HEK293 (cell line): ENCODE results near the gene NFIB.
A peak's percentile ranks its signal among the peaks of the same experiment; 100 is the strongest.

ENCODE experiments used
- CTCF ChIA-PET: fragments of 350-600 bp; formaldehyde crosslinking; extraction: SDS; loops from one replicate; lab custom pipeline; 2021; ENCODE audit warnings: antibody characterized with exemption; lab: Yijun Ruan, JAX
- POLR2A ChIA-PET: fragments of 300-600 bp; formaldehyde crosslinking; extraction: SDS; loops from one replicate; lab custom pipeline; 2020; ENCODE audit warnings: antibody characterized with exemption, inconsistent platforms; lab: Yijun Ruan, JAX
- H3K27ac ChIP-seq: fragments of 200-500 bp; sonication (Bioruptor generic); 2 replicates; pipeline ENCODE4 v1.5.1; 2014; ENCODE audit warnings: low read depth, low read length, control low read depth, inconsistent platforms; ENCODE audit errors: extremely low read depth
- H3K36me3 ChIP-seq, 2 experiments: fragments of 200-500 bp in 1 of 2; sonication (Bioruptor generic) in 1 of 2; 1 replicate in 1 of 2; 2 replicates in 1 of 2; pipeline ENCODE4 v1.5.1; 2014 to 2017; ENCODE audit warnings: inconsistent platforms in 2 of 2, low read length in 2 of 2; ENCODE audit not compliant: control insufficient read depth in 2 of 2, insufficient read depth in 1 of 2
- H3K4me1 ChIP-seq: fragments of 200-500 bp; sonication (Bioruptor generic); 2 replicates; pipeline ENCODE4 v1.5.1; 2014; ENCODE audit warnings: mild to moderate bottlenecking, low read length, inconsistent platforms; ENCODE audit not compliant: control insufficient read depth, insufficient read depth
- H3K4me3 ChIP-seq: 2 replicates; pipeline ENCODE4 v1.5.1; 2011; ENCODE audit warnings: low read depth, mild to moderate bottlenecking, control low read depth, low read length, moderate library complexity
- H3K9me3 ChIP-seq: fragments of 200-500 bp; sonication (Bioruptor generic); 2 replicates; pipeline ENCODE4 v1.5.1; 2014; ENCODE audit warnings: low read depth, low read length, inconsistent platforms; ENCODE audit not compliant: control insufficient read depth, insufficient read depth
- GLI2 ChIP-seq: fragments of 450-650 bp; formaldehyde crosslinking; IDR thresholded peaks from 2 replicates; pipeline ENCODE4; 2017; ENCODE audit warnings: missing biosample characterization, missing genetic modification characterization, low read depth, borderline replicate concordance
- GLIS1 ChIP-seq: fragments of 450-650 bp; formaldehyde crosslinking; IDR thresholded peaks from 2 replicates; pipeline ENCODE4 v1.5.1; 2016; ENCODE audit warnings: missing biosample characterization, missing genetic modification characterization
- HOXC10 ChIP-seq: sonication (generic); formaldehyde crosslinking; IDR thresholded peaks from 2 replicates; pipeline ENCODE4 v1.8.1; 2023; ENCODE audit warnings: mild to moderate bottlenecking, missing genetic modification reagents
- KLF7 ChIP-seq: fragments of 450-650 bp; formaldehyde crosslinking; IDR thresholded peaks from 2 replicates; pipeline ENCODE4 v1.5.1; 2016; ENCODE audit warnings: missing biosample characterization, missing genetic modification characterization, borderline replicate concordance
- KLF8 ChIP-seq: fragments of 450-650 bp; formaldehyde crosslinking; IDR thresholded peaks from 2 replicates; pipeline ENCODE4 v1.5.1; 2016; ENCODE audit warnings: missing biosample characterization, missing genetic modification characterization
- PRDM1 ChIP-seq: fragments of 450-650 bp; formaldehyde crosslinking; IDR thresholded peaks from 2 replicates; pipeline ENCODE4; 2016; ENCODE audit warnings: missing biosample characterization, missing genetic modification characterization
- SCRT2 ChIP-seq: fragments of 450-650 bp; formaldehyde crosslinking; IDR thresholded peaks from 2 replicates; pipeline ENCODE4 v1.5.1; 2016; ENCODE audit warnings: missing biosample characterization, missing genetic modification characterization
- SP3 ChIP-seq: fragments of 450-650 bp; formaldehyde crosslinking; IDR thresholded peaks from 2 replicates; pipeline ENCODE4 v1.5.1; 2016; ENCODE audit warnings: missing biosample characterization, missing genetic modification characterization
- TRIM28 ChIP-seq: IDR thresholded peaks from 2 replicates; pipeline ENCODE4 v1.6.1; 2011; ENCODE audit warnings: low read length, control low read depth, borderline replicate concordance
- ZBTB1 ChIP-seq: fragments of 450-650 bp; formaldehyde crosslinking; IDR thresholded peaks from 2 replicates; pipeline ENCODE4 v1.5.1; 2016; ENCODE audit warnings: missing biosample characterization, missing genetic modification characterization
- ZNF138 ChIP-seq: fragments of 450-650 bp; formaldehyde crosslinking; IDR thresholded peaks from 2 replicates; pipeline ENCODE4 v1.5.1; 2016; ENCODE audit warnings: missing biosample characterization, missing genetic modification characterization, borderline replicate concordance
- ZNF239 ChIP-seq: fragments of 450-650 bp; formaldehyde crosslinking; IDR thresholded peaks from 2 replicates; pipeline ENCODE4 v1.5.1; 2016; ENCODE audit warnings: missing biosample characterization, missing genetic modification characterization
- ZNF24 ChIP-seq: fragments of 450-650 bp; formaldehyde crosslinking; IDR thresholded peaks from 2 replicates; pipeline ENCODE4 v1.5.1; 2016; ENCODE audit warnings: missing biosample characterization, missing genetic modification characterization
- ZNF548 ChIP-seq: fragments of 450-650 bp; formaldehyde crosslinking; IDR thresholded peaks from 2 replicates; pipeline ENCODE4 v1.5.1; 2016; ENCODE audit warnings: missing biosample characterization, missing genetic modification characterization
- ZNF555 ChIP-seq: fragments of 450-650 bp; formaldehyde crosslinking; conservative IDR thresholded peaks from 2 replicates; pipeline ENCODE4 v1.5.1; 2017; ENCODE audit warnings: missing biosample characterization, mild to moderate bottlenecking, missing genetic modification characterization, inconsistent platforms
- ZNF571 ChIP-seq: fragments of 450-650 bp; formaldehyde crosslinking; IDR thresholded peaks from 2 replicates; pipeline ENCODE4 v1.5.0; 2017; ENCODE audit warnings: missing biosample characterization, missing genetic modification characterization
- ZNF658 ChIP-seq: fragments of 450-650 bp; formaldehyde crosslinking; IDR thresholded peaks from 2 replicates; pipeline ENCODE4; 2016; ENCODE audit warnings: missing biosample characterization, missing genetic modification characterization
- ZNF664 ChIP-seq: fragments of 450-650 bp; formaldehyde crosslinking; IDR thresholded peaks from 2 replicates; pipeline ENCODE4 v1.5.1; 2016; ENCODE audit warnings: missing biosample characterization, missing genetic modification characterization
- ZNF677 ChIP-seq: fragments of 450-650 bp; IDR thresholded peaks from 2 replicates; pipeline ENCODE4 v1.5.0; 2018; ENCODE audit warnings: missing biosample characterization, mild to moderate bottlenecking, missing genetic modification characterization, moderate library complexity
- ZSCAN16 ChIP-seq: fragments of 450-650 bp; formaldehyde crosslinking; IDR thresholded peaks from 2 replicates; pipeline ENCODE4 v1.5.1; 2016; ENCODE audit warnings: missing biosample characterization, missing genetic modification characterization
- TF ChIP-seq, protein P1 (sequence below): fragments of 450-650 bp; formaldehyde crosslinking; IDR thresholded peaks from 2 replicates; pipeline ENCODE4 v1.5.1; 2016; ENCODE audit warnings: missing biosample characterization, missing genetic modification characterization
- TF ChIP-seq, protein P2 (sequence below): fragments of 450-650 bp; formaldehyde crosslinking; optimal IDR thresholded peaks from 2 replicates; pipeline ENCODE3; 2016; ENCODE audit warnings: missing biosample characterization, mild to moderate bottlenecking, missing genetic modification characterization
- TF ChIP-seq, protein P3 (sequence below): fragments of 450-650 bp; formaldehyde crosslinking; conservative IDR thresholded peaks from 2 replicates; pipeline ENCODE4 v1.5.1; 2016; ENCODE audit warnings: low read depth, missing biosample characterization, missing genetic modification characterization
- TF ChIP-seq, protein P4 (sequence below): fragments of 450-650 bp; formaldehyde crosslinking; IDR thresholded peaks from 2 replicates; pipeline ENCODE4 v1.5.1; 2016; ENCODE audit warnings: missing biosample characterization, missing genetic modification characterization
- TF ChIP-seq, protein P5 (sequence below): fragments of 450-650 bp; formaldehyde crosslinking; IDR thresholded peaks from 2 replicates; pipeline ENCODE4 v1.5.1; 2016; ENCODE audit warnings: missing biosample characterization, missing genetic modification characterization
- TF ChIP-seq, protein P6 (sequence below): sonication (generic); formaldehyde crosslinking; IDR thresholded peaks from 2 replicates; pipeline ENCODE4 v1.8.1; 2022; ENCODE audit warnings: mild to moderate bottlenecking, moderate library complexity, missing genetic modification reagents
- TF ChIP-seq, protein P7 (sequence below): fragments of 450-650 bp; formaldehyde crosslinking; IDR thresholded peaks from 2 replicates; pipeline ENCODE4 v1.5.1; 2017; ENCODE audit warnings: missing biosample characterization, missing genetic modification characterization

The NFIB gene

DNA sequence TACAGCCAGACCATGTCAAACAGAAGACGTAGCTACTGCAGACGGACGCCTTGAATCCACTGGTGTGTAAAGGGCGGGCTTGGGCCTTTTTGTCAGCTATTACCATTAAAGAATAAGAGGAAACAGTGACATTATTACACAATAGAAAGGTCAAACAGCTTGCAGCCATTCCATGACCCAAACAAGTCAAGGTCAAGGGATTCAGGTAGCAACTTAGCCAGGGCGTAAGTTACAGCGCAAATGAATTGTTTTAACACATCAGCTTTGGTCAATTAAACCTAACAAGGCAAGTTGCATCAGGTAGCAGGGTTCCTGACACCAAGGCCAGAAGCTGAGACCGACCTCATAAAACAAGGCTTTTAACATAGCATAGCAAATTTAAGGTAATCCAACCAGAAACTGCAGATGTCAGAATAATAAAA lies 15.3 kb downstream of the NFIB start (continued):
- TF ChIP-seq ZNF24 (no peak), PRDM1 (tag by site-specific recombination) (peak; percentile 4; the same call in 1 of the 2 replicates), HOXC10 (CRISPR knock-in tag) (no peak), ZSCAN16 (tag by site-specific recombination) (no peak), ZNF239 (tag by site-specific recombination) (no peak), ZNF571 (tag by site-specific recombination) (no peak)
- TF ChIP-seq, protein P1, sequence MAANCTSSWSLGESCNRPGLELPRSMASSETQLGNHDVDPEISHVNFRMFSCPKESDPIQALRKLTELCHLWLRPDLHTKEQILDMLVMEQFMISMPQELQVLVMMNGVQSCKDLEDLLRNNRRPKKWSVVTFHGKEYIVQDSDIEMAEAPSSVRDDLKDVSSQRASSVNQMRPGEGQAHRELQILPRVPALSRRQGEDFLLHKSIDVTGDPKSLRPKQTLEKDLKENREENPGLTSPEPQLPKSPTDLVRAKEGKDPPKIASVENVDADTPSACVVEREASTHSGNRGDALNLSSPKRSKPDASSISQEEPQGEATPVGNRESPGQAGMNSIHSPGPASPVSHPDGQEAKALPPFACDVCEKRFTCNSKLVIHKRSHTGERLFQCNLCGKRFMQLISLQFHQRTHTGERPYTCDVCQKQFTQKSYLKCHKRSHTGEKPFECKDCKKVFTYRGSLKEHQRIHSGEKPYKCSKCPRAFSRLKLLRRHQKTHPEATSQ (tag by site-specific recombination): no peak
- TF ChIP-seq, protein P2, sequence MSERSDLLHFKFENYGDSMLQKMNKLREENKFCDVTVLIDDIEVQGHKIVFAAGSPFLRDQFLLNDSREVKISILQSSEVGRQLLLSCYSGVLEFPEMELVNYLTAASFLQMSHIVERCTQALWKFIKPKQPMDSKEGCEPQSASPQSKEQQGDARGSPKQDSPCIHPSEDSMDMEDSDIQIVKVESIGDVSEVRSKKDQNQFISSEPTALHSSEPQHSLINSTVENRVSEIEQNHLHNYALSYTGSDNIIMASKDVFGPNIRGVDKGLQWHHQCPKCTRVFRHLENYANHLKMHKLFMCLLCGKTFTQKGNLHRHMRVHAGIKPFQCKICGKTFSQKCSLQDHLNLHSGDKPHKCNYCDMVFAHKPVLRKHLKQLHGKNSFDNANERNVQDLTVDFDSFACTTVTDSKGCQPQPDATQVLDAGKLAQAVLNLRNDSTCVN (tag by site-specific recombination): no peak

DNA sequence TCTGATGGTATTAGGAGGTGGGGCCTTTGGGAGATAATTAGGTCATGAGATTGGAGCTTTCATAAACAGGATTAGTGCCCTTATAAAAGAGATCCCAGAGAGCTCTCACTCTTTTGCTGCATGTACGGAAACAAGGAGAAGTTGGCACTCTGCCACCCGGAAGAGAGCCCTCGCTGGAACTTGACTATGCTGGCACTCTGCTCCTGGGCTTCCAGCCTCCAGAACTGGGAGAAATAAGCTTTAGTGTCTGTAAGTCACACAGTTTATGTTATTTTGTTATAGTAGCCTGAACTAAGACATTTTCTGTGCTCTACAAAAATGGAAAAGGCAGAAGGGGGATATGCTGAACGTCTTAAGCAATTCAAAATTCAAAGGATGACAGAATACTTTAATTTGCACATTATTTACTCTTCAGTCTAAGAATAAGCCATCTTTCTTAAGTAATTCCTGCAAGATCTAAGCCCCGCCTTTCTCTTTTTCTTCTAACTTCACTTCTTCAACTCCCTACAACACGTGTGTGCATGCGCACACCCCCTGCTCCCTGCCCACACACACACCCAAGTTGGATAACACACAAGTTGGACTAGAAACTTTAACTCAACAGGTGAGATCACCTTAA lies 17.3 kb downstream of the NFIB start:
- ChIA-PET POLR2A (no interaction called here), CTCF (interaction anchor here (0.5 to 0.7 kb wide), 2 partner anchors 36 to 1267 kb away, joined by 3 to 4 read pairs; no protein-coding TSS in a partner anchor)
- no peak for TF ChIP-seq ZNF677
- TF ChIP-seq, protein P3, sequence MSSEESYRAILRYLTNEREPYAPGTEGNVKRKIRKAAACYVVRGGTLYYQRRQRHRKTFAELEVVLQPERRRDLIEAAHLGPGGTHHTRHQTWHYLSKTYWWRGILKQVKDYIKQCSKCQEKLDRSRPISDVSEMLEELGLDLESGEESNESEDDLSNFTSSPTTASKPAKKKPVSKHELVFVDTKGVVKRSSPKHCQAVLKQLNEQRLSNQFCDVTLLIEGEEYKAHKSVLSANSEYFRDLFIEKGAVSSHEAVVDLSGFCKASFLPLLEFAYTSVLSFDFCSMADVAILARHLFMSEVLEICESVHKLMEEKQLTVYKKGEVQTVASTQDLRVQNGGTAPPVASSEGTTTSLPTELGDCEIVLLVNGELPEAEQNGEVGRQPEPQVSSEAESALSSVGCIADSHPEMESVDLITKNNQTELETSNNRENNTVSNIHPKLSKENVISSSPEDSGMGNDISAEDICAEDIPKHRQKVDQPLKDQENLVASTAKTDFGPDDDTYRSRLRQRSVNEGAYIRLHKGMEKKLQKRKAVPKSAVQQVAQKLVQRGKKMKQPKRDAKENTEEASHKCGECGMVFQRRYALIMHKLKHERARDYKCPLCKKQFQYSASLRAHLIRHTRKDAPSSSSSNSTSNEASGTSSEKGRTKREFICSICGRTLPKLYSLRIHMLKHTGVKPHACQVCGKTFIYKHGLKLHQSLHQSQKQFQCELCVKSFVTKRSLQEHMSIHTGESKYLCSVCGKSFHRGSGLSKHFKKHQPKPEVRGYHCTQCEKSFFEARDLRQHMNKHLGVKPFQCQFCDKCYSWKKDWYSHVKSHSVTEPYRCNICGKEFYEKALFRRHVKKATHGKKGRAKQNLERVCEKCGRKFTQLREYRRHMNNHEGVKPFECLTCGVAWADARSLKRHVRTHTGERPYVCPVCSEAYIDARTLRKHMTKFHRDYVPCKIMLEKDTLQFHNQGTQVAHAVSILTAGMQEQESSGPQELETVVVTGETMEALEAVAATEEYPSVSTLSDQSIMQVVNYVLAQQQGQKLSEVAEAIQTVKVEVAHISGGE: 0 out of 2 replicates have a peak, but pooled peaks have one; percentile 27
- no peak for TF ChIP-seq GLI2 (tag by site-specific recombination)
- TF ChIP-seq ZNF138 (tag by site-specific recombination): no peak
- TF ChIP-seq ZBTB1 (tag by site-specific recombination): no peak
- TF ChIP-seq, protein P4, sequence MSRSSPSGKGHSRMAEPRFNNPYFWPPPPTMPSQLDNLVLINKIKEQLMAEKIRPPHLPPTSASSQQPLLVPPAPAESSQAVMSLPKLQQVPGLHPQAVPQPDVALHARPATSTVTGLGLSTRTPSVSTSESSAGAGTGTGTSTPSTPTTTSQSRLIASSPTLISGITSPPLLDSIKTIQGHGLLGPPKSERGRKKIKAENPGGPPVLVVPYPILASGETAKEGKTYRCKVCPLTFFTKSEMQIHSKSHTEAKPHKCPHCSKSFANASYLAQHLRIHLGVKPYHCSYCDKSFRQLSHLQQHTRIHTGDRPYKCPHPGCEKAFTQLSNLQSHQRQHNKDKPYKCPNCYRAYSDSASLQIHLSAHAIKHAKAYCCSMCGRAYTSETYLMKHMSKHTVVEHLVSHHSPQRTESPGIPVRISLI (tag by site-specific recombination): no peak
- no peak for TF ChIP-seq TRIM28
- no peak for TF ChIP-seq ZNF658 (tag by site-specific recombination)
- TF ChIP-seq, protein P5, sequence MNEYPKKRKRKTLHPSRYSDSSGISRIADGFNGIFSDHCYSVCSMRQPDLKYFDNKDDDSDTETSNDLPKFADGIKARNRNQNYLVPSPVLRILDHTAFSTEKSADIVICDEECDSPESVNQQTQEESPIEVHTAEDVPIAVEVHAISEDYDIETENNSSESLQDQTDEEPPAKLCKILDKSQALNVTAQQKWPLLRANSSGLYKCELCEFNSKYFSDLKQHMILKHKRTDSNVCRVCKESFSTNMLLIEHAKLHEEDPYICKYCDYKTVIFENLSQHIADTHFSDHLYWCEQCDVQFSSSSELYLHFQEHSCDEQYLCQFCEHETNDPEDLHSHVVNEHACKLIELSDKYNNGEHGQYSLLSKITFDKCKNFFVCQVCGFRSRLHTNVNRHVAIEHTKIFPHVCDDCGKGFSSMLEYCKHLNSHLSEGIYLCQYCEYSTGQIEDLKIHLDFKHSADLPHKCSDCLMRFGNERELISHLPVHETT (tag by site-specific recombination): no peak
- peak; percentile 49 for TF ChIP-seq SCRT2 (tag by site-specific recombination)
- no peak for TF ChIP-seq ZNF555
- TF ChIP-seq, protein P6, sequence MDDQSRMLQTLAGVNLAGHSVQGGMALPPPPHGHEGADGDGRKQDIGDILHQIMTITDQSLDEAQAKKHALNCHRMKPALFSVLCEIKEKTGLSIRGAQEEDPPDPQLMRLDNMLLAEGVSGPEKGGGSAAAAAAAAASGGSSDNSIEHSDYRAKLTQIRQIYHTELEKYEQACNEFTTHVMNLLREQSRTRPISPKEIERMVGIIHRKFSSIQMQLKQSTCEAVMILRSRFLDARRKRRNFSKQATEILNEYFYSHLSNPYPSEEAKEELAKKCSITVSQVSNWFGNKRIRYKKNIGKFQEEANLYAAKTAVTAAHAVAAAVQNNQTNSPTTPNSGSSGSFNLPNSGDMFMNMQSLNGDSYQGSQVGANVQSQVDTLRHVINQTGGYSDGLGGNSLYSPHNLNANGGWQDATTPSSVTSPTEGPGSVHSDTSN (CRISPR knock-in tag): no peak
- no peak for TF ChIP-seq SP3 (tag by site-specific recombination)
- TF ChIP-seq, protein P7, sequence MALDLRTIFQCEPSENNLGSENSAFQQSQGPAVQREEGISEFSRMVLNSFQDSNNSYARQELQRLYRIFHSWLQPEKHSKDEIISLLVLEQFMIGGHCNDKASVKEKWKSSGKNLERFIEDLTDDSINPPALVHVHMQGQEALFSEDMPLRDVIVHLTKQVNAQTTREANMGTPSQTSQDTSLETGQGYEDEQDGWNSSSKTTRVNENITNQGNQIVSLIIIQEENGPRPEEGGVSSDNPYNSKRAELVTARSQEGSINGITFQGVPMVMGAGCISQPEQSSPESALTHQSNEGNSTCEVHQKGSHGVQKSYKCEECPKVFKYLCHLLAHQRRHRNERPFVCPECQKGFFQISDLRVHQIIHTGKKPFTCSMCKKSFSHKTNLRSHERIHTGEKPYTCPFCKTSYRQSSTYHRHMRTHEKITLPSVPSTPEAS: no peak
- no peak for TF ChIP-seq GLIS1 (tag by site-specific recombination)
- TF ChIP-seq KLF7 (tag by site-specific recombination): no peak
- peak; percentile 75 for TF ChIP-seq ZNF548 (tag by site-specific recombination)
- no peak for TF ChIP-seq KLF8 (tag by site-specific recombination)
- TF ChIP-seq ZNF664: no peak

More for the DNA sequence above, 17.3 kb downstream of the NFIB start:
- Histone ChIP-seq H3K4me3 (no peak overlapping the region), H3K9me3 (no peaks in the 10 kb centered on the region), H3K36me3 (no peaks in the 10 kb centered on the region), H3K4me1 (peaks cover 5% of the 10 kb centered on the region), H3K27ac (no peak overlapping the region)
